HG03103 (cell line): ENCODE data around the gene ZNRF4.

Experiments used
- ATAC-seq: cut with Tn5 transposase; IDR thresholded peaks from one replicate; pipeline ENCODE4 v1.9.1; 2021; ENCODE audit warnings: low read depth; ENCODE audit not compliant: unreplicated experiment

Gene ZNRF4

GRCh38 chr19:5498830-5499550, 43.8 kb downstream of the ZNRF4 start:
- ATAC-seq, result no peak

- no peak for ATAC-seq
Measured at GRCh38 chr19:5501907-5502306, 46.7 kb downstream of the ZNRF4 start.

DNA sequence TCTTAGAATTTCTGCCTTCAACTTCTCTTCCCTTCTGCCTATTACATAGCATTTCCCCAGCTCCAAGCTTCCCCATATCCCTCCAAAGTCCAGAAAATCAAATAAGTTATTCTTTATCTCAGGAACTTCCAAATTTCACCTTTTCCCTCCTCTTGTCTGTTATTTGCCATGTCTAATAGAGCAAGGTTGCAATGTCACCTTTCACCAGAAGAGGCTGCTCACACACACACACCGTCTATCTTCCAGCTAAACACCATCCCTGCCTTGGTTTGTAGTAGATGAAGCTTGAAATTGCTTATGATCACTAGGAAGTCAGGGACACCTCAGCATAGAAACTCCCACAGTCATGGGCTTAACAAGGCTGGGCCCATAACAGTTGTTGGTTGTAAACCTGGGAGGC, 48.4 kb downstream of the ZNRF4 start:
- ATAC-seq, result no peak

- no peak for ATAC-seq
Measured at GRCh38 chr19:5504114-5504513, 48.9 kb downstream of the ZNRF4 start.
